HG03159 (cell line): ENCODE results near the gene UBL7.

Source experiments
- ATAC-seq: cut with Tn5 transposase; IDR thresholded peaks from one replicate; pipeline ENCODE4 v1.9.1; 2021; ENCODE audit warnings: mild to moderate bottlenecking, moderate library complexity; ENCODE audit not compliant: unreplicated experiment

The UBL7 gene

DNA sequence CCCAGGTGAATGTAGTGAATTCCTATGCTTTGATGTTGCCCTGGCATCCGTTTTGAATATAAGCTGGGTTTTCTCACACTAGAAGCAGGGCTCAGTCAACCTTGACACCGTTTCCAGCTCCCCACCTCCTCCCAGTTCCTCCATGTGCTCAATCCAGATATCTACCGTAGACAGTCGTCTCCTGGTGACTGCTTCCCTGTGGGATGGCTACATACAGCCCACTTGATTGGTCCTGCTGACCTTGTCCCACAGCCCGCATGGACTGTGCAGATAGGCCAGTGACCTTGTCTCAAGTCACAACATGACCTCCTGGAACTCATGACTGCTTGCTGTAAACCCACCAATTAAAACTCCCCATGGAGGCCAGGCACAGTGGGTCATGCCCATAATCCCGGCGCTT lies 35.3 kb downstream of the UBL7 start:
- ATAC-seq = no peak

DNA sequence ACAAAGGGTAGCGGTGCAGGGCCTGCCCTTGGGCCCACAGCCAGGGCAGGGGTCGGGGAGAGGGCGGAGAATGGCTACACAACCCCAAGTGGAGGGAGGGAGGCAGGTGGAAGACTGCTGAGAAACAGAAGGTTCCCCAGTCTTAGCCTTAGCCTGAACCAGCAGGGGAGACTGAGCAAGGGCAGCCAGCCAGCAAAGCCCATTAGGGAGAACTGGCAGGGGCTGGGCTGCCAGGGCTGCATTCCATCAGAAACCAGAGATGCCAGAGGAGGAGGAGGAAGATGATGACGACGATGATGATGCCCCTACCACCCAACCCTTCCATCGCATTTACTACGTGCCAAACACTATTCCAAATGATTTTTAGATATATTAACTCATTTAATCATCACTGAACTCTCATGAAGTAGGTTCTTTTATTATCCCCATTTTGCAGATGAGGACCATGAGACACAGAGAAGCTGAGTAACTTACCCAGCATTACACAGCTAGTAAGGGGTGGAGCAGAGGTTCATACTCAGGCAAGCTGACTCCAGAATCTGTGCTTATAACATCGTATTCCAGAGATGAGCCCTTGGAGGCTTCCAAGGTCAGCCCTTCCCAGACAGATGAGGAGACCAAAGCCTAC lies 35.9 kb downstream of the UBL7 start:
- no peak for ATAC-seq

- ATAC-seq = no peak
Measured at GRCh38 chr15:74423431-74424257, 37.3 kb downstream of the UBL7 start.

GRCh38 chr15:74422652-74423430 lies 38.1 kb downstream of the UBL7 start:
- no peak for ATAC-seq

- ATAC-seq = no peak
Measured at GRCh38 chr15:74422265-74422651, 38.7 kb downstream of the UBL7 start.

DNA sequence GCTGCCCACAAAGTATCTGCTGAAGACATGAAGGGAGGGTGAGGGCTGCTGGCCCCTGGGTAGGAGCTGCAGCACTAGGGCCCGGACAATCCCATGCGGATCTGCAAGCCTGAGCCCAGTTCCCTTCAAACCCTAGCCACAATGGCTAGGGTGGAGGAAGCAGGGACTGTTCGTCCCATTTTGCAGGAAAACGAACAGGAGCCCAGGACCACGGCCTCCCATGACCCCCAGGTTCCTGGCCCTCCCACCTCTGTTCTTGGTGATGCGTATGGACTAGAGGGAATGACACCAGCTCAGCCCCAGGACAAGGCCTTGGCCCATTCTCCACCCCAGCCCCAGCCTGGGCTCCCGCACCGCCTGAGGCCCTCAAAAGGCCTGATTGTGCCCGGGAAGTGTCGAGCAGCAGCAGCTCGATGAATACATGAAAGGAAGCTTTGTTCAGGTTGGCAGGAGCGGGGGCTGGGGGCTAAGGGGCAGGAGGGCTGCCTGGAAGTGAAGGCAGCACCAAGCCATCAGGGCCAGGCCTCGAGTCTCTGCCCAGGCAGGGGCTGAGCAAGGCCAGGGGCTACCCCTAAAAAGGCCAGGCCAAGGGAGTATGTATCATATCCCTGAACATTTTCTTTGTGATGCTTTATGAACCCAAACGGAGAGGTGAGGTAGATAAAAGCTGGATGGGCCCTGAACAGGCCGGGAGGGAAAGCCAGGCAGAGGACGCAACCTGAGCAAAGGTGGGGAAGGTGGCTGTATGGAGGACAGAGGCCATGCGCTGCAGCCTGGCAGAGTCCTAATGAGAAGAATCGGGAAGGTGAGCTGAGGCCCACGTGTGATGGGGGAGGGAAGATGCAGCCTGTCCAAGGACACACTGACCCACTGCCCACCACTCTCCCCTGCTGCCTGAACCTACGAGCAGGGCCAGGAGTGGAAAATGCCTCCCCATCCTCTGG lies 39.4 kb downstream of the UBL7 start:
- no peak for ATAC-seq

GRCh38 chr15:74420193-74420905 lies 40.6 kb downstream of the UBL7 start:
- ATAC-seq = no peak

- no peak for ATAC-seq
Measured at GRCh38 chr15:74419432-74419831, 41.5 kb downstream of the UBL7 start.

DNA sequence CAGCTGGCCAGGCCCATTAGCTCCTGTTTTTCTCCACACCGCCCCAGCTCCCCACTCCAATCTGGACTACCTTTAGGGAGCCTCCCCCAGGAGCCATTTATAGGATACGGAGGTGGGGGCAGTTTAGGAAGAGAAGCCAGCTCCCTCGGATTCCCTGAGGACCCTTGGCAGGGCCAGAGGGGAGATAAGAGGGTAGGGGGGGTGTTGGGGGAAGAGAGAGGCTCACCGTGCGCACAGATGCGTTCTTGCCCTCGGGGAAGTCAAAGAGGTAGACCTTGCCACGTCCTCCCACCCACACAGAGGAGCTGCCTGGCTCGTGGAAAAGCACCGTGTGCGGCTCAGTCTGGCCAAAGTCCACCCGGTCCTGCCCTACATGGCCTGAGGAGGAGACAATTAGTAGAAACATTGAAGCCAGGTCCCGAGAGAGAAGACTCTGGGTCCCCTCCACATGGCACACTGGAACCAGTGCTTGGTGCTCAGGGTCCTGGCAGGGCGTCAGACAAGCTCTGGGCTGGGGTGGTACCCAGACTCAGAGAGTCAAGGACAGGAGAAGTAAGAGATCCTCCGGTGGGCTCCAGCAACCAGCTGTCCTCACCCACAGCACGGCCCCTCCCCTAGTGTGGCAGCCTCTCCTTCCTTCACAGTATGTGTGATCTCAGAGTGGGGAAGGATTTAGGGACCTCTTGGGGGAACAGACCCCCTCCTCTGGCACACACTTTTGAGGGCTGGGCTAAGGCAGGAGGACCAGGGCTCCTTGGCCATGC lies 42.2 kb downstream of the UBL7 start:
- ATAC-seq = no peak

GRCh38 chr15:74417670-74418069 lies 43.3 kb downstream of the UBL7 start:
- no peak for ATAC-seq

- no peak for ATAC-seq
Measured at GRCh38 chr15:74417225-74417624, 43.7 kb downstream of the UBL7 start.

DNA sequence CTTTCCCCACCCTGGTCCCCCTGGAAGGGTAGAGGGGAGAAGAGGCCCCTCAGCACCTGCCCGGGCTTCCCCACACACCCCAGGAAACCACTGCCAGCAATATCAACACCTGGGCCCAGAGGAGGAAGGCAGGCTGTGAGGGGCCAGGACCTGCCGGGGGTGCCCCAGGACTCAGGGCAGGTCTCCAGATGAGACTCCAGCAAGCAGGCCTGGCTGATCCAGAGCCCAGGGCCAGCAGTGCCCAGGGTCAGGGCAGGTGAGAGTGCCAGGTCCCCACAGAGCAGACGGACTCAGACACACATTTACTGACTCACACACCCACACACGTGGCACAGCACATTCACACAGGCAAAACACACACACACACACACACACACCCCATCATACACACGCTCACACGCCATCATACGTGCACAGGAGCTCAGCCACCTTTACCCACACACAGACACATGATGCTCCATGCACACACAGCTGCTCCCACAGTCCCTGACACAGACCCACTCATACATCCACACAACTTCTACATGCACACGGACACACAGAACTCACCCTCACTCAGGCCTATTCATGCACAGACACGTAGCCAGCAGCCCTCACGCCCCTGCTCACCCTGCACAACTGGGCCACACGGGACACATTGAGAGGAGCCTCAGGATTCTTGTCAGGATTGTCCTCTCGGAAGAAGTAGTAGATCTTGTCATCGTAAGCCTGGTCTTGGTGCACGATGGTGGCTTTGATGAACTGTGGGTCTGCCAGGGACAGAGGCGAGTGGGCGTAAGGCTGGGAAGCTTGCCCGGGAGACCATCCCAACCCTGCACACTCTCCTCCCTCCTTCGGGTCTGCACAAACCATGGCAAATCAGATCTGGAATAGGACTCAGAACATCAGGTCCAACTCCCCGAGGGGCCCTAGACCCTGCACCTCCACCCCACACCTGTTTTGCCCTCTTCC lies 44.7 kb downstream of the UBL7 start:
- no peak for ATAC-seq

GRCh38 chr15:74414603-74415338 lies 46.2 kb downstream of the UBL7 start:
- ATAC-seq = no peak

- ATAC-seq = no peak
Measured at GRCh38 chr15:74414081-74414580, 46.8 kb downstream of the UBL7 start.

DNA sequence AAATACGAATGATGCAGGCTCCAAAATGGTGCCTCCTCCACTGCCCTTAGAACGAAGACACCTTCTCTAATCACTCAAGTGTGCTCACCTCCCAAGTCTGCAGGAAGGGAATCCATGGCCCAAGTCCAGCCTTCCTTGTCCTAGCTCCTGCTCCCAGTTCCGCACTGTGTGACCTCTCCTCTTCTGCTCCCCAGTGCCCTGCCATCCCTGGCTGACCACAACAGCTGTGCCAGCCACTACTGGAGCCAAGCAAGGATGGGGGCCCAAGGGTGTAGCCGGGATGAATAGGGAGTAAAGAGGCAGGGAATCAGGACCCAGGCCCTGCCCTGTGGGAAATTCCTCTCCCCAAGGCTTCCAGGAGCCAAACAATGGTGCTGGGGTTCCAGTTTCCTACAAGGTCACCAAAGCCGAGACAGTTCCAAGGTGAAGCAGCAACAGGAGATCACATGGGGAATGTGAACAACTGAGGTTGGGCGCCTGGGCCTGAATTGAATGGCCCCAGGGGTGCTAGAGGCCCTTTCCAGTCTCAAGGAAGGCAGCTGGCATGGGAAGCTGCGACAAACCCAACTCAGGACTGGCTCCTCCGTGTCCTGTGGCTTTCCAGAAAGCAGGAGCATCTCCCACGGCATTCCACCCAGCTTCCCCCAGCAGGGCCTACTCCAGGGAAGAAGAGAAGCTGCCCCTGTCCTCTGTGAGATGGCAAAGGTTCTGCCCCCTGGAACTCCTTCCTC lies 47.4 kb downstream of the UBL7 start:
- no peak for ATAC-seq

GRCh38 chr15:74412159-74412558 lies 48.8 kb downstream of the UBL7 start:
- no peak for ATAC-seq

DNA sequence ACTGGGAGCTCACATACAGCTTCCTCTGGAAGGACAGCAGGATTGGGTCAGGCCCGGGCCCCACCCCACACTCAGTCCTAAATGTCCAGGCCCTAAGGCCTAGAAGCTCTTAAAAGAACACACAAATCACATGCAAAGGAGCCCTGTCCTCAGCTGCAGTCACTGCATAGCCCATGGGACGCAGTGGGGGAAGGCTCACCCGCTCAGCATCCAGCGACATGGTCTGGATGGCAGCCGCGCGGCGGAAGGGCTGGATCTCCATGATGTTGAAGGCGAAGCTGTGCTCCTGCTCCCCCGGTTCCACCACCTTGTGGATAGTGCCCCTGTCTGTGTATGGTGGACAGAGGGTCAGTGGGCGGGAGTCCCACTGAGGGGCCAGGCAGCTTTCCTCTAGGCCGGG lies 49.3 kb downstream of the UBL7 start:
- ATAC-seq = no peak
